ENCODE measurements around the gene MYBPHL.

MYBPHL gene

DNA sequence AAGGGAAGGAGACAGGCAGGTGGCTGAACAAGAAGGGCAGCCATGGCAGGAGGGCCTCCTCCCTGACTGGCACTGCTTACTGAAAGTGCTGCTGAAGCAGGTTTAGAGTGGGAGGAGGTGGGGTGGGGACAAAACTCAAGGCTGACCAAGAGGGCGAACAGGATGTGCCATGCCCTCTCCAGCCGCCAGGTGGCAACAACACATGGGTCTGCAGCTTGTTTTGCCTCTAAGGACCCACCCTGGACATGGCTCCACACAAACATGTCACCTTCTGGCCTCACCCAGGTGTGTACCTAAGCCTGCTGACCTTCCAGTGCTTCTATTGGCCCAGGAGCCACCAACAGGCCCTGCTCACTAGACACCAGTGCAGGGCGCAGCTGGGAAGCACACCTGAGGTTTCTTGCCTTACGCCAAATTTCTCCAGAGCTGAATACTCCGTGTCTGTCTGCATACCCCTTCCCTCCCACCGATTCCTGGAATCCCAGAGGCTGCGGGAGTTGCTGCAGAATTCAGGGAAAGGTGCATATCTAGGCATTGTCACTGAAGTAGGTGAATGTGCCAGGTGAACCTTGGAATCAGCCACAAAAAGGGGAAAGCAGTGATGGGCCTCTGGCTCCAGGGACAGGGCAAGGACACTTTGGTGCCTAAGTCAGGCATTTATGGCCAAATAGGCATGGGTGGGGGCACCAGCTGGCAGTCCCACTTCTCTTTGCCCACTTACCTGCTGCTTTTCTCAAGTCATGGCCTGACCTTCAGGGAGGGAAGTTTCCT, 29.2 kb downstream of the MYBPHL start:
- DNase-seq, result peak; percentile 56 to 64

DNA sequence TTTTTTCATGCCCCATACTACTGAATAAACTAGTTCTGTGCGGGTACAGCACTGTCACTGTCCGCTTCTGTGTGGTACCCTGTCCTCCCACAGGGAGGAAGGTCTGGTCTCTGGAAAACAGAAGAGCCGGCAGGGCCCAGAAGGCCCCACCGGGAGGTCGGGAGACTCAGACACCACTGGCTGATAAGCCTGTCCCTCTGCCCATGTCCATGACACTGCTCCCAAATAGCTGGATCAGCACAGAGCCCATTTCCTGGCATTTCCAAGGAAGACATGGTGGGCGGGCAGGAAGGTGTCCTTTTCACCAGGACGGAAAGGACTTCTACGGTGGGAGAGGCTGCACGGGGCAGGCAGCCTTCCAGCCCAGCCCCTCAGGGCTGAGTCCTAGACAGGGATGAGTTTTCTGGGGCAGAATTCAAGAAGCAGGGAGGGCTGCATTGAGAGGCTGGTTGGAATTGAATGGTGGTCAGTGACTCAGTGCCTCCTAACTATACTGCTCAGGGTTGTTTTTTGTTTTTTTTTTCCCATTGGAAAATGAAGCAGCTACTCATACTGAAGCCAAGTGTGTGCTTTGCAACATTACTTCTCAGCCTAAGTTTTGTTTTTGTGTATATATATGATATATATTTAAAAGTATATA, 31.0 kb downstream of the MYBPHL start:
- no peak for DNase-seq

DNA sequence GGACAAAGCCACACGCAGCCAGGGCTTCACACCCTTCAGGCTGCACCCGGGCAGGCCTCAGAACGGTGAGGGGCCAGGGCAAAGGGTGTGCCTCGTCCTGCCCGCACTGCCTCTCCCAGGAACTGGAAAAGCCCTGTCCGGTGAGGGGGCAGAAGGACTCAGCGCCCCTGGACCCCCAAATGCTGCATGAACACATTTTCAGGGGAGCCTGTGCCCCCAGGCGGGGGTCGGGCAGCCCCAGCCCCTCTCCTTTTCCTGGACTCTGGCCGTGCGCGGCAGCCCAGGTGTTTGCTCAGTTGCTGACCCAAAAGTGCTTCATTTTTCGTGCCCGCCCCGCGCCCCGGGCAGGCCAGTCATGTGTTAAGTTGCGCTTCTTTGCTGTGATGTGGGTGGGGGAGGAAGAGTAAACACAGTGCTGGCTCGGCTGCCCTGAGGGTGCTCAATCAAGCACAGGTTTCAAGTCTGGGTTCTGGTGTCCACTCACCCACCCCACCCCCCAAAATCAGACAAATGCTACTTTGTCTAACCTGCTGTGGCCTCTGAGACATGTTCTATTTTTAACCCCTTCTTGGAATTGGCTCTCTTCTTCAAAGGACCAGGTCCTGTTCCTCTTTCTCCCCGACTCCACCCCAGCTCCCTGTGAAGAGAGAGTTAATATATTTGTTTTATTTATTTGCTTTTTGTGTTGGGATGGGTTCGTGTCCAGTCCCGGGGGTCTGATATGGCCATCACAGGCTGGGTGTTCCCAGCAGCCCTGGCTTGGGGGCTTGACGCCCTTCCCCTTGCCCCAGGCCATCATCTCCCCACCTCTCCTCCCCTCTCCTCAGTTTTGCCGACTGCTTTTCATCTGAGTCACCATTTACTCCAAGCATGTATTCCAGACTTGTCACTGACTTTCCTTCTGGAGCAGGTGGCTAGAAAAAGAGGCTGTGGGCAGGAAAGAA, 32.0 kb downstream of the MYBPHL start:
- no peak for DNase-seq

DNA sequence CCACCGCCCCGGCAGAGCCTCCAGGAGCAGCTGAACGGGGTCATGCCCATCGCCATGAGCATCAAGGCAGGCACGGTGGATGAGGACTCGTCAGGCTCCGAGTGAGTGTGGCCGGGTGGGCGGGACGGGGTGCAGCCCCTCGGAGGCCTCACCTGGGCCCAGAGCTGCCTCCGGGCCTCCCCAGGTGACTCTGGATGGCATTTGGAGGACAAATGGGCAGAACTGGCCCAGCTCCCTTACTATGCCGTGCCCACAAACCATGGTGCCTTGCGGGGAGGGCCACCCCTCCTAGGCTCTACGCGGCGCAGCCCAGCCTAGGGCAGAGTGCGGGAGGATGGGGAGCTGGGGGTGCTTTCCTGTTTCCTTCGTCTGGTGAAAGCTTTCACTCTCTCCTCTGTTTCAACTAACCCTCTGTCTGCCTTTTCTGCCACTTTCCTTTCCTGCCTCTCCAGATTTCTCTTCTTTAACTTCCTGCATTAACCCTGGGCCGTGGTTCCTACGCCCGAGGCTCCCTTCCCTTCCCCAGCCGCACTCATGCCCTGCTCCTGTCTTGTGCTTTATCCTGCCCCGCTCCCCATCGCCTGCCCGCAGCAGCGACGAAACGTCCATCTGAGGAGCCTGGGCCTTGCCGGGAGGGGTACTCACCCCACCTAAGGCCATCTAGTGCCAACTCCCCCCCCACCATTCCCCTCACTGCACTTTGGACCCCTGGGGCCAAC, 33.1 kb downstream of the MYBPHL start:
- DNase-seq, result no peak

DNA sequence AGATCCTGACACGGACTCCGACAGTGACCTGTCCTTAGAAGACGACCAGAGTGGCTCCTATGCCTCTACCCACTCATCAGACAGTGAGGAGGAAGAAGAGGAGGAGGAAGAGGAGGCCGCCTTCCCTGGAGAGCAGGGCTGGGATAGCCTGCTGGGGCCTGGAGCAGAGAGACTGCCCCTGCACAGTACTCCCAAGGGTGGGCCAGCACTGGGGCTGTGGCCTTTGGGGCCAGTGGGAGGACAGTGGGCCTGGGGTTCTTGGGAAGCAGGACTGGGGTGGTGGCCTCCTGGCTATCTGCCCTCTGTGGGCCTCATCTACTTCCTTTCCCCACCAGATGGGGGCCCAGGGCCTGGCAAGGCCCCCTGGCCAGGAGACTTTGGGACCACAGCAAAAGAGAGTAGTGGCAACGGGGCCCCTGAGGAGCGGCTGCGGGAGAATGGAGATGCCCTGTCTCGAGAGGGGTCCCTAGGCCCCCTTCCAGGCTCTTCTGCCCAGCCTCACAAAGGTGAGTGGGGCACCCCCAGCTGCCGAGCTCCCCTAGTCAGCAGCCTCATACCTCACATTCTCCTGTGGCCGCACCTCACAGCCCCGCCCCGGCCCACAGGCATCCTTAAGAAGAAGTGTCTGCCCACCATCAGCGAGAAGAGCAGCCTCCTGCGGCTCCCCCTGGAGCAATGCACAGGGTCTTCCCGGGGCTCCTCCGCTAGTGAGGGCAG, 33.8 kb downstream of the MYBPHL start:
- DNase-seq, result no peak

DNA sequence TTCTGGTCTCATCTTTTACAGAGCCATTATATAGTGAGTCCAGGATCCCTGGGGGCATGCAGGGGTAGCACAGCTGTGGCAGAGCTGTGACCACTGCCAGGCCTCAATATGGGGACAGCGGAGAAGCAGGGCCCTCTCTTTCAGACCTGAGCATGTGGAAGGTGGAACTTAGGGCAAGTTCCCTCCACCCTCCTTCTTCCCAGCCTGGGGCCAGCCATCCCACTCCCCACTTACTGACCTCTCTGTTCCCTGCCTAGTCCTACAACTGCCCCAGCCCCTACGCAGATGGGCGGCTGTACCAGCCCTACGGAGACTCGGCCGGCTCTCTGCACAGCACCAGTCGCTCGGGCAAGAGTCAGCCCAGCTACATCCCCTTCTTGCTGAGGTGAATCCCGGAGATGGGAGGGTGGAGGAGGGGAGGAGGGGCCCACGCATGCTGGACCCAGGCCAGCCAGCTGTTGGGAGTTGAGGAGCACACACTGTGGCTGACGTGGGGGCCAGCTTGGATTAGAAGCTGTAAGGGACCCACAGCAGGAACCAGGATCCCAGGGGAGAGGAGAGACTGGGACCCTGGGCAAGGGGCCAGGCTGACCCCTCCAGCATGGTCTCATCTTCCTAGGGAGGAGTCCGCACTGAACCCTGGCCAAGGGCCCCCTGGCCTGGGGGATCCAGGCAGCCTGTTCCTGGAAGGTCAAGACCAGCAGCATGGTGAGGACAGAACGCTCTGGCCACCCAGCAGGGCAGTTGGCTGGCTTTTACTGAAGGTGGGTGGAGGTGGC, 34.6 kb downstream of the MYBPHL start:
- no peak for DNase-seq

DNA sequence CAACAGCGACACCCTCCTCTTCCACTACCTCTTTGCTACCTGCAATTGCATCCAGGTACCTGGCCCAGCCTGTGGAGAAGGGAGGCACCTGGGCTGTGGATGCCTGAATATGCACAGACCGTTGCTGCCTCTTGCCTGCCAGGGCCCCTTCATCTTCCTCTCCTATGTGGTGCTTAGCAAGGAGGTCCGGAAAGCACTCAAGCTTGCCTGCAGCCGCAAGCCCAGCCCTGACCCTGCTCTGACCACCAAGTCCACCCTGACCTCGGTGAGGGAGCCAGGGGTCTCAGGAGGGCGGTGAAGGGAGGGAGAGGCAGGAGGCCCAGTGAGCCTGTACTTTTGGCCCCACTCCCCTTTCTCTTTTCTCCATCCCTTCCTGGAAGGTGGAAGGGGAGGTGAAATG, 35.4 kb downstream of the MYBPHL start:
- DNase-seq, result no peak

DNA sequence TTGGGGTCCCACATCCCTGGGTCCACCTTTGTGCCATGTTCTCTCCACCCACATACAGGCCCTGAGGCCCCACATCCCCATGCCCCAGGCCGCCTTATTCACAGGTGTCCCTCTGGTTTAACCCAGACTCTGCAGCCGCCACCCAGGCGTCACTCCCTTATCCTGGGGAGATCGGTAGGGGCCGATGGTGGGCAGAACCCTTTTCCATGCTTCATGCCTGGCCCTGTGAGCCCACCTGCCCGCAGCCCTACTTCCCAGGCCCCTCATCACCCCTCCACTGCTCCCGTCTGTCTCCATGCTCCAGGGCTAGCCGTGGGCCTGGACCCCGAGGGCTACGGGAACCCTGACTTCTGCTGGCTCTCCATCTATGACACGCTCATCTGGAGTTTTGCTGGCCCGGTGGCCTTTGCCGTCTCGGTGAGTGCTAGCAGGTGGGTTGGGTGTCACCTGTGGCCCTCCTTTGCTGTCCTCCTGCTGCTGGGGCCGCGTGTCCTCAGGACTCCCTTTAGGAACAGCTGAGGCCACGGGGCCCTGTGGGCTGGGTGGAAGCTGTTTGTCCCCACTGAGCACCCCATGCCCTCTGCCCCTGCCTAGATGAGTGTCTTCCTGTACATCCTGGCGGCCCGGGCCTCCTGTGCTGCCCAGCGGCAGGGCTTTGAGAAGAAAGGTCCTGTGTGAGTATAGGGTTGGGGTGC, 36.0 kb downstream of the MYBPHL start:
- DNase-seq, result no peak

DNA sequence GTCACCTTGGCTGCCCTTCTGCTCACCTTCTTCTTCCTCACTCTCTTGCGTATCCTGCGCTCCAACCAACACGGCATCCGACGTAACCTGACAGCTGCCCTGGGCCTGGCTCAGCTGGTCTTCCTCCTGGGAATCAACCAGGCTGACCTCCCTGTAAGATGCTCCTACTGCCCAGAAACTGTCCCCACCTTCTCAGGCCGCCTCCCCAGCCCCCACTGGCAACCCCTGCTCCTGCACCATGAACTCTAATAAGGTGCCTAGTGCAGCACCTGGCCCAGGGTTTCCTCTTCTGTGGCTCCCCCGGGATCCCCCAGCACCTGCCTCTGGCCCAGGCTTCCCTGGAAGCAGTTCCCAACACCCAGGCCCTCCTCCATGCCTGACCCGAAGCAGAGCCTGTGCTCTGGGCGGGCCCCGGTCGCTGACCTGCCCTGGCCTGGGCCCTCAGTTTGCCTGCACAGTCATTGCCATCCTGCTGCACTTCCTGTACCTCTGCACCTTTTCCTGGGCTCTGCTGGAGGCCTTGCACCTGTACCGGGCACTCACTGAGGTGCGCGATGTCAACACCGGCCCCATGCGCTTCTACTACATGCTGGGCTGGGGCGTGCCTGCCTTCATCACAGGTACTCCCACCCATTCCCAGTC, 36.7 kb downstream of the MYBPHL start:
- no peak for DNase-seq

DNA sequence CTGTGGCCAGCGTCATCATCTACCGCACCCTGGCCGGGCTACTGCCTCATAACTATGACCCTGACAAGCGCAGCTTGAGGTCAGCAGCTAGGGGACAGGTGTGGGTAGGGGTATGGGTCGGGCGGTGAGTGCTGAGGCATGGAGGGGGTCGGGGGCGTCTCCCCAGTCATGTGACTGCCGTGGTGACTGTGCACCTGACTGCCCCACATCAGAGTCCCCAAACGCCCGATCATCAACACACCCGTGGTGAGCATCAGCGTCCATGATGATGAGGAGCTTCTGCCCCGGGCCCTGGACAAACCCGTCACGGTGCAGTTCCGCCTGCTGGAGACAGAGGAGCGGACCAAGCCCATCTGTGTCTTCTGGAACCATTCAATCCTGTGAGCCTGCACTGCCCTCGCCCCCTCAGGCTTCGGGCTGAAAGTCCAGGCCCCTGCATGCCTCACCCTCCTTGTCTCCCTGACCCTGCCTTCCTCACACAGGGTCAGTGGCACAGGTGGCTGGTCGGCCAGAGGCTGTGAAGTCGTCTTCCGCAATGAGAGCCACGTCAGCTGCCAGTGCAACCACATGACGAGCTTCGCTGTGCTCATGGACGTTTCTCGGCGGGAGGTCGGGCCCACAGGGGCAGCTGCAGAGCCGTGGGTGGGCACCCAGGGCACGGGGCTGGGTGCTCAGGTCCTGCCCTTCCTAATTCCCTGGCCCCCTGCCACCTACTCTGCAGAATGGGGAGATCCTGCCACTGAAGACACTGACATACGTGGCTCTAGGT, 37.4 kb downstream of the MYBPHL start:
- no peak for DNase-seq

DNA sequence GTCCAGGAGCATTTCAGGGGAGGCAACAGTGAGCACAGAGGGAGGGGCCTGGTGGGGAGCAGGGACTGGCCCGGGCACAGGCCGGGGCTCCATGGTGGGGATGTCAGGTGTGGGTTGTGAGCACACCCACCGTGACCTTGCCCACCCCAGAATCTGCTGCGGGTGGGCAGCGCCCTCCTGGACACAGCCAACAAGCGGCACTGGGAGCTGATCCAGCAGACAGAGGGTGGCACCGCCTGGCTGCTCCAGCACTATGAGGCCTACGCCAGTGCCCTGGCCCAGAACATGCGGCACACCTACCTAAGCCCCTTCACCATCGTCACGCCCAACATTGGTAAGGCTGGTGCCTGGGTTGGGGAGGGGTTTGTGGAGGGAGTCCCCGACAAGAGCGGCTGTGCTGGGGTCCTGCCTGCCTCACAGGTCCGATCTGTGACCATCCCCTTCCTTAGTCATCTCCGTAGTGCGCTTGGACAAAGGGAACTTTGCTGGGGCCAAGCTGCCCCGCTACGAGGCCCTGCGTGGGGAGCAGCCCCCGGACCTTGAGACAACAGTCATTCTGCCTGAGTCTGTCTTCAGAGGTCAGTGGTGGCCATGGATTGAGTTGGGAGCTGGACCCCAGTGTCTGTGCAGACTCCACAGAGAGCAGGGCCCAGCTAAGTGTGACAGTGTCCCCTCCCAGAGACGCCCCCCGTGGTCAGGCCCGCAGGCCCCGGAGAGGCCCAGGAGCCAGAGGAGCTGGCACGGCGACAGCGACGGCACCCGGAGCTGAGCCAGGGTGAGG, 38.2 kb downstream of the MYBPHL start:
- DNase-seq, result no peak

DNA sequence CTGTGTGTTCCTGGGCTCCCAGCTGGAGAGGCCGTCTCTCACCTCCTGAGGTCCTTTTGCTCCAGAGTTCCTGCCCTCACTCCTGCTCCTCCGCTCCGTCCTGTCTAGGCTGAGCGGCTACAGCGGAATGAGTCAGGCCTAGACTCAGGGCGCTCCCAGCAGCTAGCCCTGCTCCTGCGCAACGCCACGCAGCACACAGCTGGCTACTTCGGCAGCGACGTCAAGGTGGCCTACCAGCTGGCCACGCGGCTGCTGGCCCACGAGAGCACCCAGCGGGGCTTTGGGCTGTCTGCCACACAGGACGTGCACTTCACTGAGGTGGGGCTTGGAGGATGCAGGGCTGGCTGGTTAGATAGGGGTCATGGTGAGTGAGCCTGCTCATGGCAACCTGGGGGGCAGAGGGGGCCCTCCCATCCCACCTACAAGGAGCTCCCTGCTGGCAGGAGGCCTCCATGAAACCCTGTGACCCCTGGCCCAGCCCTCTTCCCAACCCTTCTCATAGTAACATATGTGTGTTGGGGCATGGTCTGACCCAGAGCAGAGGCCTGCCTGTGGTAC, 39.0 kb downstream of the MYBPHL start:
- no peak for DNase-seq

DNA sequence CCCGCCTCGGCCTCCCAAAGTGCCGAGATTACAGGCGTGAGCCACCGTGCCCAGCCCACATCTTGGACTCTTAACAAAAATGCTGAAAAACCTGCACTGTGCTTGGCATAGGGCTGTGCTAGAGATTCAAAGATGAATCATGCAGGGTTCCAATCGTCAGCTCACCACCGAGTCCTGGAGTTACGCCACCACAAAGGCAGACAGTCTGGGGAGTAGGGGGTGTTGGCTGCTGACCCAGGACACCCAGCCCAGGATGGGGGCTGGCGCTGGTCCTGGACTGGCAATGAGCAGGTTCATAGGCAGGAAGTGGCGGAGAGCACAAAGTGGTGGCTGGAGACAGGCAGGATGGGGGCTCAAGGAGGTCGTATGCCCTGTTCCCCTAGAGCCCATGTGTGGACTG, 39.8 kb downstream of the MYBPHL start:
- DNase-seq, result no peak

DNA sequence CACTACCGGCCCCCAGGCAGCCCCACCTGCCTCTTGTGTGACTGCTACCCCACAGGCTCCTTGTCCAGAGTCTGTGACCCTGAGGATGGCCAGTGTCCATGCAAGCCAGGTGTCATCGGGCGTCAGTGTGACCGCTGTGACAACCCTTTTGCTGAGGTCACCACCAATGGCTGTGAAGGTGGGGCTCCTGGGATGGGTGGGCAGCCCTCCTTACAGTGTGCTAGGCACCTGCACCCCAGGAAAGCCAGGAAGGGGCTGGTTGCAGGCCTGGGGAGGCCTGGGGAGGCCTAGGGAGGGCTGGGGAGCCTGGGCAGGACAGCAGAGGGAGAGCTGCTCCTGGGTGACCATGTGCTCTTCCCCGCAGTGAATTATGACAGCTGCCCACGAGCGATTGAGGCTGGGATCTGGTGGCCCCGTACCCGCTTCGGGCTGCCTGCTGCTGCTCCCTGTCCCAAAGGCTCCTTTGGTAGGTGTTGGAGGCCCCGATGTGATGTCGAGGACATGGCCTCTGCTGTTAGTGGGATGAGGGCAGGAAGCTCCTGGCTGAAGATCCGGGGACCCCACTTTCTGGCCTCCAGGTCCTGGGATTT, 41.0 kb downstream of the MYBPHL start:
- no peak for DNase-seq

DNA sequence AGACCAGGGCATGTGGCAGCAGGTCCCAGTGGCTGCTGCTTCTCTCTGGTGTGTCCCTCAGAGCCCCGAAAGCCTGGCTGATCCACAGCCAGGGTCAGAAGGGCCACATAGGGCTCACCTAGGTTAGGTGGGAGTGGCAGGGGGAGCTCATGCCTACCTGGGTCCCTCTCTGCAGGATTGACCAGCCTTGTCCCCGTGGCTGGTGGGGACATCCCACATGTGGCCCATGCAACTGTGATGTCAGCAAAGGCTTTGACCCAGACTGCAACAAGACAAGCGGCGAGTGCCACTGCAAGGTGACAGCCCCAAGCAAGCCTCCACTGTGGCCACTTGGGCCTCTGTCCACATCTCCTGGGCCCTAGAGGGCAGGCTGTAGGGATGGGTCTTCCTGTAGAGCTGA, 41.8 kb downstream of the MYBPHL start:
- no peak for DNase-seq

DNA sequence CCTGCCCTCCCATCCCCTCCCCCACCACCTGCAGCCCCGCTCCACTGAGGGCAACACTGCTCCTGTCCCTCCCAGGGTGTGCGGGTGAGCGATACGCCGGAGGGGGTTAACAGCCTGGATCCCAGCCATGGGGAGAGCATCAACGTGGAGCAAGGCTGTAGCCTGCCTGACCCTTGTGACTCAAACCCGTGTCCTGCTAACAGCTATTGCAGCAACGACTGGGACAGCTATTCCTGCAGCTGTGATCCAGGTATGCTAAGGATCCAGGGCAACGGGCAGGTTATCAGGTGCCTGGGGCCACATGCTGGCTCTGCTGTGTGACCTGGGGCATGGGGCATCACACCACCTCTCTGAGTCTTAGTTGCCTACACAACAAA, 42.4 kb downstream of the MYBPHL start:
- DNase-seq, result no peak

DNA sequence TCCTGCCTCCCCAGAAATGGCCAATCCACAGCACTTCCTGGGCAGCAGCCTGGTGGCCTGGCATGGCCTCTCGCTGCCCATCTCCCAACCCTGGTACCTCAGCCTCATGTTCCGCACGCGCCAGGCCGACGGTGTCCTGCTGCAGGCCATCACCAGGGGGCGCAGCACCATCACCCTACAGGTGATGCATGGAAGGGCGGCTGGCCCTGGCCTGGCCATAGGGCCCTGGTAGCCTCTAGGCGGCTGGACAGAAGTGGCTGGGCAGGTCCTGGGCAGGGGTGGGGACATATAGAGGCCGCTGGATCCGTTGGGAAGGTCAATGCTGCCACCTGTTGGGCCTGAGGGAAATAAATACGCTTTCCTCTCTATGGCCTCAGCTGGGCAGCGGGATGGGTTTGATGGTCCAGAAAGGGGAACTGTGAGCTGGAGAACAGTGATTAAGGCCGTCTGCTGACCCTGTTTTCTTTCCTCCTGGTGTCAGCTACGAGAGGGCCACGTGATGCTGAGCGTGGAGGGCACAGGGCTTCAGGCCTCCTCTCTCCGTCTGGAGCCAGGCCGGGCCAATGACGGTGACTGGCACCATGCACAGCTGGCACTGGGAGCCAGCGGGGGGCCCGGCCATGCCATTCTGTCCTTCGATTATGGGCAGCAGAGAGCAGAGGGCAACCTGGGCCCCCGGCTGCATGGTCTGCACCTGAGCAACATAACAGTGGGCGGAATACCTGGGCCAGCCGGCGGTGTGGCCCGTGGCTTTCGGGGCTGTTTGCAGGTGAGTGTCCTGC, 43.0 kb downstream of the MYBPHL start:
- peak; percentile 68 to 73 for DNase-seq
